Spinal cord (tissue), 10 donors: Measurements from ENCODE around the gene CDK5. TPM values are rescaled to one million over a fixed set of nuclear protein-coding genes. Genes with fewer than 3 reads are reported as not detected.

ENCODE experiments used
- DNase-seq, 6 donors: peaks; one replicate each; pipeline versions ENCODE4 v3.0.0 to v3.0.0-alpha.2; 2013 to 2015; ENCODE audit warnings: low spot score in 6 of 6, low read depth in 4 of 6
- H3K27ac ChIP-seq: one replicate; pipeline ENCODE4 v1.5.1; 2013; ENCODE audit warnings: low read depth, low read length, control low read depth
- H3K27me3 ChIP-seq: one replicate; pipeline ENCODE4 v1.6.1; 2013; ENCODE audit warnings: low read length; ENCODE audit not compliant: control insufficient read depth, insufficient read depth
- H3K36me3 ChIP-seq: one replicate; pipeline ENCODE4 v1.6.1; 2013; ENCODE audit warnings: low read length; ENCODE audit not compliant: control insufficient read depth, insufficient read depth
- H3K4me1 ChIP-seq: one replicate; pipeline ENCODE4 v1.6.1; 2013; ENCODE audit warnings: low read length; ENCODE audit not compliant: control insufficient read depth, insufficient read depth
- H3K4me3 ChIP-seq: one replicate; pipeline ENCODE4 v1.5.1; 2013; ENCODE audit warnings: low read depth, low read length, control low read depth
- H3K9me3 ChIP-seq: one replicate; pipeline ENCODE4 v1.6.1; 2013; ENCODE audit warnings: low read length; ENCODE audit not compliant: control insufficient read depth, insufficient read depth
- WGBS: methylation state at CpG from one replicate; pipeline ENCODE4 v1.1.5; 2013; ENCODE audit warnings: missing lambda C conversion rate; ENCODE audit not compliant: insufficient coverage; 5-methylcytosine and 5-hydroxymethylcytosine counted together
- polyA plus RNA-seq, 2 donors: library from polyadenylated mRNA; unstranded; fragments of 120-200 nt; gene quantifications; one replicate each; pipeline ENCODE4 v1.2.1, GENCODE V29; 2013; ENCODE audit not compliant: insufficient read length in 2 of 2
- total RNA-seq, 2 donors: library from RNA; depleted of rRNA in 1 of 2; stranded (reverse); fragments of 120-200 nt in 1 of 2; fragments of >200 nt in 1 of 2; gene quantifications; one replicate each; pipeline versions ENCODE4 v1.2.3 to v1.2.4, GENCODE V29; 2013 to 2014
- donor health status: healthy.

Gene CDK5
- total and polyA plus RNA-seq, 4 donors, result 33.3 to 94.3 (median 64.8) TPM

GRCh38 chr7:151038951-151039849, 18.5 kb downstream of the CDK5 start:
- no peak overlapping the region for H3K27ac ChIP-seq
- H3K36me3 ChIP-seq, result peaks cover 100% of the 10 kb centered on the region
- WGBS, result 73% methylated on average over 8 of the region's 12 CpGs
- no peaks in the 10 kb centered on the region for H3K27me3 ChIP-seq
- H3K9me3 ChIP-seq, result no peaks in the 10 kb centered on the region
- DNase-seq, result no peak
- peaks cover 4% of the 10 kb centered on the region for H3K4me1 ChIP-seq
- H3K4me3 ChIP-seq, result no peak overlapping the region

- H3K4me3 ChIP-seq, result no peak overlapping the region
- peaks cover 4% of the 10 kb centered on the region for H3K4me1 ChIP-seq
- no peaks in the 10 kb centered on the region for H3K9me3 ChIP-seq
- no peaks in the 10 kb centered on the region for H3K27me3 ChIP-seq
- whole genome bisulfite sequencing, result 94% methylated on average over 16 of the region's 17 CpGs
- H3K27ac ChIP-seq, result no peak overlapping the region
- no peak for DNase-seq
- H3K36me3 ChIP-seq, result peaks cover 96% of the 10 kb centered on the region
These were observed 21.8 kb downstream of the CDK5 start for GRCh38 chr7:151035902-151036301.

GRCh38 chr7:151035026-151035717, 22.5 kb downstream of the CDK5 start:
- H3K27me3 ChIP-seq, result no peaks in the 10 kb centered on the region
- no peaks in the 10 kb centered on the region for H3K9me3 ChIP-seq
- no peak overlapping the region for H3K4me3 ChIP-seq
- no peak overlapping the region for H3K27ac ChIP-seq
- no peak for DNase-seq
- 82% methylated on average over 21 of the region's 21 CpGs for WGBS
- peaks cover 89% of the 10 kb centered on the region for H3K36me3 ChIP-seq
- peaks cover 4% of the 10 kb centered on the region for H3K4me1 ChIP-seq

- no peak overlapping the region for H3K27ac ChIP-seq
- DNase-seq, result no peak
- H3K36me3 ChIP-seq, result peaks cover 82% of the 10 kb centered on the region
- peaks cover 9% of the 10 kb centered on the region for H3K4me1 ChIP-seq
- H3K9me3 ChIP-seq, result no peaks in the 10 kb centered on the region
- 96% methylated on average over 17 of the region's 21 CpGs for WGBS
- H3K27me3 ChIP-seq, result no peaks in the 10 kb centered on the region
- H3K4me3 ChIP-seq, result no peak overlapping the region
These were observed 23.2 kb downstream of the CDK5 start for GRCh38 chr7:151034312-151035025.

- no peak for DNase-seq
- H3K27ac ChIP-seq, result no peak overlapping the region
- 82% methylated on average over 4 of the region's 5 CpGs for WGBS
- H3K36me3 ChIP-seq, result peaks cover 76% of the 10 kb centered on the region
- no peak overlapping the region for H3K4me3 ChIP-seq
- no peaks in the 10 kb centered on the region for H3K9me3 ChIP-seq
- H3K27me3 ChIP-seq, result no peaks in the 10 kb centered on the region
- H3K4me1 ChIP-seq, result peaks cover 13% of the 10 kb centered on the region
These were observed 23.8 kb downstream of the CDK5 start for GRCh38 chr7:151033864-151034249.

GRCh38 chr7:151032936-151033863, 24.5 kb downstream of the CDK5 start:
- Histone ChIP-seq H3K4me1 (peaks cover 15% of the 10 kb centered on the region), H3K4me3 (no peak overlapping the region), H3K27ac (no peak overlapping the region), H3K36me3 (peaks cover 69% of the 10 kb centered on the region), H3K27me3 (no peaks in the 10 kb centered on the region), H3K9me3 (no peaks in the 10 kb centered on the region)
- 85% methylated on average over 12 of the region's 17 CpGs for WGBS
- no peak for DNase-seq

- 94% methylated on average over 2 of the region's 4 CpGs for WGBS
- Histone ChIP-seq H3K27me3 (no peaks in the 10 kb centered on the region), H3K36me3 (peaks cover 47% of the 10 kb centered on the region), H3K4me3 (no peak overlapping the region), H3K4me1 (peaks cover 24% of the 10 kb centered on the region), H3K27ac (no peak overlapping the region), H3K9me3 (no peaks in the 10 kb centered on the region)
- DNase-seq, result no peak
These were observed 26.7 kb downstream of the CDK5 start for GRCh38 chr7:151031011-151031410.

GRCh38 chr7:151028948-151029501, 28.7 kb downstream of the CDK5 start:
- H3K4me1 ChIP-seq, result peaks cover 20% of the 10 kb centered on the region
- H3K27ac ChIP-seq, result peak overlapping the region; percentile 89
- H3K9me3 ChIP-seq, result no peaks in the 10 kb centered on the region
- H3K36me3 ChIP-seq, result peaks cover 27% of the 10 kb centered on the region
- H3K4me3 ChIP-seq, result peak overlapping the region; percentile 98
- no peak for DNase-seq
- WGBS, result 41% methylated on average over 8 of the region's 17 CpGs
- H3K27me3 ChIP-seq, result no peaks in the 10 kb centered on the region
